Mononuclear cell (primary cell): ENCODE results near the gene SLC22A2. TPM values are rescaled to one million over a fixed set of nuclear protein-coding genes. Genes with fewer than 3 reads are reported as not detected.

Experiments used
- H3K27me3 ChIP-seq: 2 replicates; pipeline ENCODE4 v1.6.0; 2011; ENCODE audit warnings: low read length, control low read depth; ENCODE audit not compliant: insufficient read depth
- H3K4me1 ChIP-seq: 2 replicates; pipeline ENCODE4 v1.5.1; 2011; ENCODE audit warnings: mild to moderate bottlenecking, low read length, control low read depth; ENCODE audit not compliant: insufficient read depth
- H3K4me3 ChIP-seq: 2 replicates; pipeline ENCODE4 v1.5.1; 2011; ENCODE audit warnings: mild to moderate bottlenecking, low read length, moderate library complexity
- H3K9me3 ChIP-seq: 2 replicates; pipeline ENCODE4 v1.5.1; 2011; ENCODE audit warnings: low read depth, mild to moderate bottlenecking, control low read depth, low read length
- total RNA-seq: library from RNA; depleted of rRNA; stranded (reverse); fragments of >200 nt; gene quantifications from one replicate; pipeline ENCODE4 v1.2.3, GENCODE V29; 2012

The SLC22A2 gene
- total RNA-seq, 1 donor, result not detected

- H3K9me3 ChIP-seq, result peaks cover 8% of the 10 kb centered on the region
Observed at GRCh38 chr6:160221918-160222317, 36.7 kb downstream of the SLC22A2 start.

DNA sequence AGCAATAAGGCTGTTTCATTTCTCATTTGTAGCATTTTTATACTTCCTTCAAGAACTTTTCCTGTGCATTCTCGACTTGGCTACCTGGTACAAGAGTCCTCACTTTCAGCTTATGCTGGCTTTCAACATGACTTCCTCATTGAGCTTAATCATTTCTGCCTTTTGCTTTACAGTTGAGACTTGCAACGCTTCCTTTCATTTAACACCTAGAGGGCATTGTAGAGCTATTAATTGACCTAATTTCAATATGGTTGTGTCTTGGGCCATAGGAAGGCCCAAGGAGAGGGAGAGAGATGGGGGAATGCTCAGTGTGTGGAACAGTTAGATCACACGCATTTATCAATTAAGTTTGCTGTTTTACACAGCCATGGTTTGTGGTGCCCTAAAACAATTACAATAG lies 37.2 kb downstream of the SLC22A2 start:
- H3K9me3 ChIP-seq, result peaks cover 8% of the 10 kb centered on the region
- H3K4me3 ChIP-seq, result no peak overlapping the region
- no peaks in the 10 kb centered on the region for H3K4me1 ChIP-seq
- H3K27me3 ChIP-seq, result peaks cover 14% of the 10 kb centered on the region

More at GRCh38 chr6:160221918-160222317, 36.7 kb downstream of the SLC22A2 start:
- Histone ChIP-seq H3K27me3 (peaks cover 12% of the 10 kb centered on the region), H3K4me3 (no peak overlapping the region), H3K4me1 (no peaks in the 10 kb centered on the region)

GRCh38 chr6:160218810-160219209 lies 39.8 kb downstream of the SLC22A2 start:
- no peak overlapping the region for H3K4me3 ChIP-seq
- H3K4me1 ChIP-seq, result no peaks in the 10 kb centered on the region
- H3K27me3 ChIP-seq, result peaks cover 17% of the 10 kb centered on the region
- peaks cover 8% of the 10 kb centered on the region for H3K9me3 ChIP-seq

DNA sequence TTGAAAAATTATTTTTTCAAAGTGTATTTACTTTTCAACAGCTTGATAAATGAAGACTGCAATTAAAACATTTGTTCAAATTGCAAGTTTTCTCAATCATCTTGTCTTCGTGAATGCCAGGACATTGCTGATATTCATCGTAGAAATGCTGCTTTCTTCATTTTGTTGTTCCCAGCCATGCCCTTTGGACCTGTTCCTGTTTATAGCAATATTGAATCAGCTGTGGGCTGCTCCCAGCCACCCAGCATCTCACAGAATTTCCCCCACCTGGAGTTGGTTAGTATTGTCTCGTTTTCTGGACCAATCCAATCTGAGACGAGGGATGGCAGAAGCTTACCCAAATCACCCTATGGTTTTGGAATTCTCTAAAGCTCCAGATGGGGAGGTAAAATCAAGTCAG lies 40.8 kb downstream of the SLC22A2 start:
- Histone ChIP-seq H3K4me3 (no peak overlapping the region), H3K4me1 (no peaks in the 10 kb centered on the region), H3K27me3 (peaks cover 17% of the 10 kb centered on the region), H3K9me3 (peaks cover 8% of the 10 kb centered on the region)

DNA sequence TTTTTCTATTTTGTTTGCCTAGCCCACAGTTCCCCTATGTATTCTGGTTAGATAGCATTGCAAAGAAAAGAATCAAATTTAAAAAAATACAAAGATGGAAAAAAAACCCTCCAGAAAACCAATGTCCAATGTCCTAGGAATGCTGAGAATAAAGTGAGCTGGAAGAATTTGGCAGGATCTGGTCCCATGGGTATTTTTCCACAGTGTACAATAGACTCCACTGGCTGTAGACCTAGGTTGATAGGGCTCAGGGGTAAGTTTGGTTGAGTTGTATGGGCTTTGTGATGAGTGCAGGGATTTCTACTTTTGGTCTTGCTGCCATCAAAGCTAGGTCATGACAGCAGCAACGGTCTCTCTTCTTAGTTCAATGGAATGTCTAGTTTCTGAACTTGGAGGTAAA lies 41.5 kb downstream of the SLC22A2 start:
- peaks cover 17% of the 10 kb centered on the region for H3K27me3 ChIP-seq
- no peaks in the 10 kb centered on the region for H3K4me1 ChIP-seq
- no peak overlapping the region for H3K4me3 ChIP-seq
- H3K9me3 ChIP-seq, result peaks cover 8% of the 10 kb centered on the region

DNA sequence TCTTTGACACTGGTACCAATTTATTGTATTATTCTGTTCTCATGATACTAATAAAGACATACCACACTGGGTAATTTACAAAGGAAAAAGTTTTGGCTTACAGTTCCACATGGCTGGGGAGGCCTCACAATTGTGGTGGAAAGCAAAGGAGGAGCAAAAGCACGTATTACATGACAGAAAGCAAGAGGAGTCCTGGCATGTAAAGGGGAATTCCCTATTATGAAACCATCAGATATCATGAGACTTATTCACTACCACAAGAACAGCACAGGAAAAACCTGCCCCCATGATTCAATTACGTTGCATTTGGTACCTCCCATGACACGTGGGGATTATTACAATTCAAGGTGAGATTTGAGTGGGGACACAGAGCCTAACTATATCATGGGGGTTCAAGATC lies 43.4 kb downstream of the SLC22A2 start:
- Histone ChIP-seq H3K4me1 (no peaks in the 10 kb centered on the region), H3K9me3 (peaks cover 8% of the 10 kb centered on the region), H3K27me3 (peaks cover 17% of the 10 kb centered on the region), H3K4me3 (no peak overlapping the region)

DNA sequence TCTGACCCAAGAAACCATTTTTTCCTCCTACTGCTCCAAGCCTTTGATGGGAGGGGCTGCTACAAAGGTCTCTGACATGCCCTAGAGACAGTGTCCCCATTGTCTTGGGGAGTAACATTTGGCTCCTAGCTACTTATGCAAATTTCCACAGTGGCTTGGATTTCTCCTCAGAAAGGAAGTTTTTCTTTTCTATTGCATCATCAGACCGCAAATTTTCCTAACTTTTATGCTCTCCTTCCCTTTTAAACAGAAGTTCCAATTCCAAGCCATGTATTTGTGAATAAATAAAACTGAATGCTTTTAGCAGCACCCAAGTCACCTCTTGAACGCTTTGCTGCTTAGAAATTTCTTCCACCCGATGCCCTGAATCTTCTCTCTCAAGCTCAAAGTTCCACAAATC lies 51.0 kb downstream of the SLC22A2 start:
- Histone ChIP-seq H3K27me3 (no peaks in the 10 kb centered on the region), H3K4me3 (no peak overlapping the region), H3K4me1 (no peaks in the 10 kb centered on the region), H3K9me3 (no peaks in the 10 kb centered on the region)

DNA sequence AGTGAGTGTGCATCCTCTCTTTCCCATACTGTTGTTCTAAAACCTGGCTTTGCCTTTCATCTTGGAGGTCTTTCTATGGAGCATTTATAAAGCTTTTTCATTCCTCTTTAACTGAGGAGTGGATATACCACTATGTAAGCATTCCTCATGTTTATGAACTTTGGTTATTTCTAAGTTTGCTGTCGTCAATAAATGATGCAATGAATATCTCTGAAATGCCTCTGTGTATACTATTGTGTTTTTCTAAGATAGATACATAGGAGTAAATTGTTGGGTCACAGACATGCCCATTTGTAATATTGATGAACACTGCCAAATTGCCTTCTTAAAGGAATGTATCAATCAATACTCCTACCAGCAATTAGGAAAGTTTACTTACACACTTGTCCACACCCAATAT lies 53.9 kb downstream of the SLC22A2 start:
- H3K4me3 ChIP-seq, result no peak overlapping the region
- no peaks in the 10 kb centered on the region for H3K9me3 ChIP-seq
- H3K4me1 ChIP-seq, result no peaks in the 10 kb centered on the region
- H3K27me3 ChIP-seq, result no peaks in the 10 kb centered on the region

GRCh38 chr6:160203953-160204352 lies 54.7 kb downstream of the SLC22A2 start:
- H3K4me3 ChIP-seq, result no peak overlapping the region
- H3K4me1 ChIP-seq, result no peaks in the 10 kb centered on the region
- H3K9me3 ChIP-seq, result no peaks in the 10 kb centered on the region
- H3K27me3 ChIP-seq, result no peaks in the 10 kb centered on the region

DNA sequence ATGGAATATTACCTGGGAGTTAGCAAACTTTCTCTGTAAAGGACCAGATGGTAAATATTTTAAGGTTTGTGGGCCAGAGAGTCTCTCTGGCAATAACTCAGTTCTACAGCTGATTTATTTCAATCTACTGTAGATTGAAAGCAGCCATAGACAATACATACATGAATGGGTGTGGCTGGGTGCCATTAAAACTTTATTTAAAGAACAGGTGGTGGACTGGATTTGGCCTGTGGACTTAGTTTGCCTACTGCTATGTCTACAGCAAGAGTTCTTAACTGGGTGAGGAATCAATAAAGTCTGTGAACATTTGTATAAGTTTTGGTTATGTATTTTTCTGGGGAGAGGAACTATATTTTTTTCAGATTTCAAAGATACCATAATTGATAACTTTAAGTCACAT lies 55.1 kb downstream of the SLC22A2 start:
- no peak overlapping the region for H3K4me3 ChIP-seq
- no peaks in the 10 kb centered on the region for H3K4me1 ChIP-seq
- no peaks in the 10 kb centered on the region for H3K9me3 ChIP-seq
- no peaks in the 10 kb centered on the region for H3K27me3 ChIP-seq

DNA sequence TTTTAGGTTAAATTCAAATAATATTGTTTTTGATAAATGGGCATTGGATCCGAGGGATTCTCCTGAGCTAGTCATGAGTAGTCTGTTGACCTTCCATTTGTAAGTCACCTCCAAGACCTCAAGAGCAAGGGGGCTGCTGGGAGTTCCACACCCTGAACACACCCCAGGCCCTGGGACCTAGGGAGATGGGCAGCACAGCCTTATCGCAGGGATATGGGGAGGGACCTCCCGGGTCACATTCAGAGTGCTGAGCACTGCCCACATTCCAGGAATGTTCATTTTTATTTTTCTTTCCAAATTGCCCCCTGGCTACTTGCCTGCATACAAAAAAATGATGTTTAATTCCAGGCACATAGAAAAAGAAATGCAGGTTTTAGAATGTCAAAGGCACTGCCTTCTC lies 55.5 kb downstream of the SLC22A2 start:
- Histone ChIP-seq H3K27me3 (no peaks in the 10 kb centered on the region), H3K9me3 (no peaks in the 10 kb centered on the region), H3K4me1 (no peaks in the 10 kb centered on the region), H3K4me3 (no peak overlapping the region)

DNA sequence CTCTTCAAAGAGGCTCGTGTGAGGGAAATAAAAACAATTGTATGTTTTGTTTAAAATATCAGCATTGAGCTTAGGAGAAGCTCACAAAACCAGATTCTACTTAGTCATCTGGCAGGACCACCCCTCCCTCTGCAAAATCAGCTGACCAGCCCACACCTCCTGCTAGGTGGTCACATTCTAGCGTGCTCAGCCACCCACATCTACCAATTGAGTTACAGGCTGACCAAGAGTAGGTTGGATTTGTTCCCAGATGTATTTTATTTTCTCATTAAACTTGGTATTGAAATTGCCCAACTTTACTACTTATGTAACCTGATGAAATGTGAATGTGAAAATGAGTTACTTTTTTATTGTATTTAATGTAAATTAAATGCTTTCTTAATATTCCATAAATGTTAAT lies 56.2 kb downstream of the SLC22A2 start:
- H3K4me1 ChIP-seq, result no peaks in the 10 kb centered on the region
- H3K4me3 ChIP-seq, result no peak overlapping the region
- H3K9me3 ChIP-seq, result no peaks in the 10 kb centered on the region
- no peaks in the 10 kb centered on the region for H3K27me3 ChIP-seq

- H3K4me3 ChIP-seq, result no peak overlapping the region
- H3K4me1 ChIP-seq, result no peaks in the 10 kb centered on the region
- no peaks in the 10 kb centered on the region for H3K9me3 ChIP-seq
- no peaks in the 10 kb centered on the region for H3K27me3 ChIP-seq
Observed at GRCh38 chr6:160201061-160201460, 57.6 kb downstream of the SLC22A2 start.

- H3K4me3 ChIP-seq, result no peak overlapping the region
- H3K4me1 ChIP-seq, result no peaks in the 10 kb centered on the region
- H3K9me3 ChIP-seq, result peaks cover 13% of the 10 kb centered on the region
- H3K27me3 ChIP-seq, result no peaks in the 10 kb centered on the region
Observed at GRCh38 chr6:160198606-160199211, 59.9 kb downstream of the SLC22A2 start.

GRCh38 chr6:160197662-160198061 lies 61.0 kb downstream of the SLC22A2 start:
- Histone ChIP-seq H3K4me1 (no peaks in the 10 kb centered on the region), H3K9me3 (peaks cover 23% of the 10 kb centered on the region), H3K4me3 (no peak overlapping the region), H3K27me3 (no peaks in the 10 kb centered on the region)

DNA sequence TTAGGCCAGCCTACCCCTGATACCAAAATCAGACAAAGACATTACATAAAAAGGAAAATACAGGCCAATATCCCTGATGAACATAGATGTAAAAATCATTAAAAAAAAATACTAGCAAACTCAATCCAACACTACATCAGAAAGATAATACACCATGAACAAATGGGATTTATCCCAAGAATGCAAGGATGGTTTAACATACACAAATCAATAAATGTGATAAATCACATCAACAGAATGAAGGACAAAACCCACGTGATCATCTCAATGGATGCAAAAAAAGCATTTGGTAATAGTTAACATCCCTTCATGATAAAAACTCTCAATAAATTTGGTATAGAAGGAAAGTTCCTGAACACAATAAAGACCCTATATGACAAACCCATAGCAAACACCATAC lies 63.8 kb downstream of the SLC22A2 start:
- peaks cover 33% of the 10 kb centered on the region for H3K9me3 ChIP-seq
- no peak overlapping the region for H3K4me3 ChIP-seq
- H3K4me1 ChIP-seq, result no peaks in the 10 kb centered on the region
- H3K27me3 ChIP-seq, result no peaks in the 10 kb centered on the region
